ENCODE measurements around the gene ST6GALNAC6. TPM values are rescaled to one million over a fixed set of nuclear protein-coding genes. Genes with fewer than 3 reads are reported as not detected.

ST6GALNAC6 gene
- total and polyA plus RNA-seq, 10 of the 15 experiments (the other 5 are each of a cell fraction or from before 2014, with no cell fraction given) = 0.40 to 27.0 (median 16.8) TPM

- H3K27ac ChIP-seq (ENCODE audit: control insufficient read depth, insufficient read depth) = no peak overlapping the region
- H3K27me3 ChIP-seq (replicated peaks in 1 of 2; ENCODE audit: control insufficient read depth in 2 of 2, insufficient read depth in 2 of 2, low read length in 1 of 2) = peaks cover 2 to 4% of the 10 kb centered on the region in 2 experiments; a peak in 3 of 4 replicates
- in situ Hi-C loops (cut with MboI) = loop anchor here (5.0 kb wide), 1 partner anchor 426 kb away; no protein-coding TSS in a partner anchor
- BruUV-seq (replicated peaks) = no TSS peak
- ATAC-seq = no peak
- no peaks in the 10 kb centered on the region for H3K9me3 ChIP-seq (replicated peaks; ENCODE audit: control insufficient read depth, insufficient read depth, low read length)
- ChIA-PET POLR2A (no interaction called here), SMC1A (ENCODE audit: uncharacterized antibody, unreplicated experiment) (no interaction called here), CTCF (interaction anchor here (1.0 kb wide), 2 partner anchors 106 to 193 kb away, joined by 3 read pairs; partner anchors contain the start of gene TOR2A), RAD21 (ENCODE audit: unreplicated experiment) (interaction anchor here (0.6 kb wide), 1 partner anchor 189 kb away, joined by 3 read pairs; no protein-coding TSS in a partner anchor)
- H2AFZ ChIP-seq (ENCODE audit: control insufficient read depth, low read depth, low read length) = no peak overlapping the region
- no peak for FAIRE-seq
- no peaks in the 10 kb centered on the region for H3K79me2 ChIP-seq (ENCODE audit: control insufficient read depth, insufficient read depth, low read length)
- no peak overlapping the region for H3K4me2 ChIP-seq (ENCODE audit: control insufficient read depth, insufficient read depth)
- no peak overlapping the region for H3K9ac ChIP-seq (ENCODE audit: control insufficient read depth, insufficient read depth, low read length)
- WGBS (ENCODE audit: insufficient coverage, insufficient replicate concordance, low lambda C conversion rate, missing lambda C conversion rate) = 39% methylated on average over 24 of the region's 24 CpGs
- no peak for TF ChIP-seq RFX5 (IDR thresholded peaks at IDR 0.05; ENCODE audit: low read depth, low read length)
- no peak for TF ChIP-seq PAX8 (IDR thresholded peaks at IDR 0.05)
- TF ChIP-seq, protein P1, sequence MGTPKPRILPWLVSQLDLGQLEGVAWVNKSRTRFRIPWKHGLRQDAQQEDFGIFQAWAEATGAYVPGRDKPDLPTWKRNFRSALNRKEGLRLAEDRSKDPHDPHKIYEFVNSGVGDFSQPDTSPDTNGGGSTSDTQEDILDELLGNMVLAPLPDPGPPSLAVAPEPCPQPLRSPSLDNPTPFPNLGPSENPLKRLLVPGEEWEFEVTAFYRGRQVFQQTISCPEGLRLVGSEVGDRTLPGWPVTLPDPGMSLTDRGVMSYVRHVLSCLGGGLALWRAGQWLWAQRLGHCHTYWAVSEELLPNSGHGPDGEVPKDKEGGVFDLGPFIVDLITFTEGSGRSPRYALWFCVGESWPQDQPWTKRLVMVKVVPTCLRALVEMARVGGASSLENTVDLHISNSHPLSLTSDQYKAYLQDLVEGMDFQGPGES (IDR thresholded peaks at IDR 0.05) = no peak
- TF ChIP-seq, protein P2, sequence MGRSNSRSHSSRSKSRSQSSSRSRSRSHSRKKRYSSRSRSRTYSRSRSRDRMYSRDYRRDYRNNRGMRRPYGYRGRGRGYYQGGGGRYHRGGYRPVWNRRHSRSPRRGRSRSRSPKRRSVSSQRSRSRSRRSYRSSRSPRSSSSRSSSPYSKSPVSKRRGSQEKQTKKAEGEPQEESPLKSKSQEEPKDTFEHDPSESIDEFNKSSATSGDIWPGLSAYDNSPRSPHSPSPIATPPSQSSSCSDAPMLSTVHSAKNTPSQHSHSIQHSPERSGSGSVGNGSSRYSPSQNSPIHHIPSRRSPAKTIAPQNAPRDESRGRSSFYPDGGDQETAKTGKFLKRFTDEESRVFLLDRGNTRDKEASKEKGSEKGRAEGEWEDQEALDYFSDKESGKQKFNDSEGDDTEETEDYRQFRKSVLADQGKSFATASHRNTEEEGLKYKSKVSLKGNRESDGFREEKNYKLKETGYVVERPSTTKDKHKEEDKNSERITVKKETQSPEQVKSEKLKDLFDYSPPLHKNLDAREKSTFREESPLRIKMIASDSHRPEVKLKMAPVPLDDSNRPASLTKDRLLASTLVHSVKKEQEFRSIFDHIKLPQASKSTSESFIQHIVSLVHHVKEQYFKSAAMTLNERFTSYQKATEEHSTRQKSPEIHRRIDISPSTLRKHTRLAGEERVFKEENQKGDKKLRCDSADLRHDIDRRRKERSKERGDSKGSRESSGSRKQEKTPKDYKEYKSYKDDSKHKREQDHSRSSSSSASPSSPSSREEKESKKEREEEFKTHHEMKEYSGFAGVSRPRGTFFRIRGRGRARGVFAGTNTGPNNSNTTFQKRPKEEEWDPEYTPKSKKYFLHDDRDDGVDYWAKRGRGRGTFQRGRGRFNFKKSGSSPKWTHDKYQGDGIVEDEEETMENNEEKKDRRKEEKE (IDR thresholded peaks at IDR 0.05) = no peak
- no peak for TF ChIP-seq SUPT20H (IDR thresholded peaks at IDR 0.05; ENCODE audit: borderline replicate concordance, control insufficient read depth, low read depth, low read length)
- TF ChIP-seq BCL11A (IDR thresholded peaks at IDR 0.05; ENCODE audit: low read depth, low read length) = no peak
- TF ChIP-seq SMAD5 (IDR thresholded peaks at IDR 0.05; ENCODE audit: low read depth) = no peak
- no peak for TF ChIP-seq RAD51 (IDR thresholded peaks at IDR 0.05)
- no peak for TF ChIP-seq HCFC1 (IDR thresholded peaks at IDR 0.05; ENCODE audit: low read length)
- TF ChIP-seq MYB (IDR thresholded peaks at IDR 0.05; ENCODE audit: borderline replicate concordance, low read depth, low read length) = no peak
- no peak for TF ChIP-seq JUND (IDR thresholded peaks at IDR 0.05; ENCODE audit: low read depth, low read length)
- TF ChIP-seq REST (IDR thresholded peaks at IDR 0.05; ENCODE audit: low read depth, low read length) = no peak
- no peak for TF ChIP-seq ZNF207 (IDR thresholded peaks at IDR 0.05; ENCODE audit: borderline replicate concordance)
- no peak for TF ChIP-seq CEBPB (IDR thresholded peaks at IDR 0.05; ENCODE audit: borderline replicate concordance in 1 of 2, low read depth in 2 of 2, low read length in 2 of 2)
- TF ChIP-seq EGR1 (IDR thresholded peaks at IDR 0.05; ENCODE audit: borderline replicate concordance in 1 of 2, low read depth in 2 of 2, low read length in 2 of 2) = no peak
- intact Hi-C loops (cut with micrococcal nuclease; ENCODE audit: unreplicated experiment) = no loop called here
- DNase-seq (ENCODE audit: low read depth, low spot score) = no peak
- H4K20me1 ChIP-seq (ENCODE audit: control insufficient read depth, insufficient read depth) = peaks cover 2% of the 10 kb centered on the region; the same call in 1 of the 2 replicates
- peaks cover 21% of the 10 kb centered on the region for H3K4me1 ChIP-seq (ENCODE audit: control insufficient read depth, insufficient read depth, low read length)
- H3K36me3 ChIP-seq (ENCODE audit: control insufficient read depth in 2 of 2, insufficient read depth in 2 of 2, low read length in 1 of 2) = no peaks in the 10 kb centered on the region
- H3K4me3 ChIP-seq = no peak overlapping the region
Measured at GRCh38 chr9:127927988-127928675, 28.7 kb upstream of the ST6GALNAC6 start.

Data from GM12878 (cell line).